ENCODE data around the gene APLF. TPM values are rescaled to one million over a fixed set of nuclear protein-coding genes. Genes with fewer than 3 reads are reported as not detected.
A peak's percentile ranks its signal among the peaks of the same experiment; 100 is the strongest.

Gene APLF
- total and polyA plus RNA-seq, 5 donors from 2014 or later, result 1.5 to 3.9 (median 2.2) TPM

DNA sequence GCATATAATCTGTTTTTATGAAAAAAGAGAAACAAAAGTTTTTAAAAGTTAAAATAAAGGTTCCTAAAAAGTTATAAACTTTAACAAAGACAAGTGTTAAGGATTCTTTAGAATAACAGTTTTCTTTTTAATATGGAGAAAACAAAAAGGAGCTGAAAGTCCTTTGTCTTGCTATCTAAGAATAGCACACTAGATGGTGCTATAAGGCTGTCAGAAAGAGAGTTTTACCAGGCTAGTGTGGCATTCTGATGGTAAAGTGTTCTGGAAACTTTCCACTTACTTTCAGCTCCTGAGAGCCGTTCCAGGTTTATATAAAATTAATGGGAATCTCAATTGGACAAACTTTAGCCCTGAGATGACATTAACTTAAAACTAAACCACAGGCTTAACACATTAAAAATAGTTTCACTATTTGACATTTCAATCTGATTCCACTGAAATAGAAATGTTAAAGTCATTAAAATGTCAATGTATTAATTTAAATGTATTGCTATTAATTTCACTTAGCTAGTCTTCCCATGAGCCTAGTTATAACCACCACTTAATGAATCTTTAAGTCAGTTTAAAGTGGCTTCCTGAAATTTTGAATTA is 4.0 kb upstream of the APLF start:
- peaks cover 5% of the 10 kb centered on the region for H3K36me3 Mint-ChIP-seq
- Histone ChIP-seq H3K27me3 (ENCODE audit: control insufficient read depth, insufficient read depth, low read length) (no peaks in the 10 kb centered on the region), H3K36me3 (ENCODE audit: control insufficient read depth, insufficient read depth, low read length) (no peaks in the 10 kb centered on the region), H3K27ac (ENCODE audit: insufficient read depth, low read length, poor library complexity, severe bottlenecking) (peak overlapping the region; percentile 97), H3K9me3 (ENCODE audit: control insufficient read depth in 2 of 2, low read length in 2 of 2) (no peaks in the 10 kb centered on the region), H3K4me3 (ENCODE audit: low read depth, low read length) (peak overlapping the region; percentile 15), H3K4me1 (ENCODE audit: control insufficient read depth, insufficient read depth, low read length, poor library complexity, severe bottlenecking) (peaks cover 45% of the 10 kb centered on the region)
- H3K27ac Mint-ChIP-seq, result no peak overlapping the region
- peak overlapping the region in 1 of 4 donors; percentile 74 for H3K4me3 Mint-ChIP-seq
- ATAC-seq (ENCODE audit: low read depth in 2 of 2) (no peak), DNase-seq (peak in 2 of 3 donors; percentile 68 to 75)
- no peaks in the 10 kb centered on the region for H3K9me3 Mint-ChIP-seq
- H3K27me3 Mint-ChIP-seq, result no peaks in the 10 kb centered on the region
- peaks cover 6 to 49% (median 36%) of the 10 kb centered on the region in 4 donors for H3K4me1 Mint-ChIP-seq

DNA sequence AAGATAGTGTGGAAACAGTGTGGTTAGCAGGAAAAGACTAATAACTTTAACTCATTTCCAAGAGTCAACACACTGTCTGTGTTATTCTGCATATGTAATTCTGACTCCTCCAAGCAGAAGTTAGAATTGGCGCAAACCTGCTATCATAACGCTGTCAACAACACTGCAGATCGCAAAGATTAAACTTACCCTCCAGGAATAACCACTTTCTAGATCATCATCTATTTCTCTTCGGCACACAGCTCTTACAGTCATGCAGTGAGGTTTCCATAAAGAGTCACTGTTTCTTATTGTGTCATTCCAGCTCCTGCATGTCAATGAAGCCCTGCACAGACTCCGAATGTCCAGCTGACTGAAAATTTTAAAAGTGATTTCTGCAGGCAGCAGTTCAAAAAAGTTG is 2.7 kb upstream of the APLF start:
- DNase-seq (no peak), ATAC-seq (ENCODE audit: low read depth in 2 of 2) (no peak)
- Mint-ChIP-seq H3K36me3 (peaks cover 5% of the 10 kb centered on the region), H3K27me3 (no peaks in the 10 kb centered on the region), H3K4me1 (peaks cover 6 to 61% (median 41%) of the 10 kb centered on the region in 4 donors), H3K27ac (peak overlapping the region; percentile 32 to 98 (median 59)), H3K9me3 (no peaks in the 10 kb centered on the region), H3K4me3 (peak overlapping the region in 3 of 4 donors; percentile 91 to 98 (median 97))
- peak overlapping the region; percentile 97 for H3K27ac ChIP-seq (ENCODE audit: insufficient read depth, low read length, poor library complexity, severe bottlenecking)
- no peaks in the 10 kb centered on the region for H3K27me3 ChIP-seq (ENCODE audit: control insufficient read depth, insufficient read depth, low read length)
- no peaks in the 10 kb centered on the region for H3K9me3 ChIP-seq (ENCODE audit: control insufficient read depth in 2 of 2, low read length in 2 of 2)
- H3K36me3 ChIP-seq (ENCODE audit: control insufficient read depth, insufficient read depth, low read length), result no peaks in the 10 kb centered on the region
- H3K4me1 ChIP-seq (ENCODE audit: control insufficient read depth, insufficient read depth, low read length, poor library complexity, severe bottlenecking), result peaks cover 48% of the 10 kb centered on the region
- peak overlapping the region; percentile 54 for H3K4me3 ChIP-seq (ENCODE audit: low read depth, low read length)

- H3K36me3 Mint-ChIP-seq, result peaks cover 5% of the 10 kb centered on the region
- Histone ChIP-seq H3K36me3 (ENCODE audit: control insufficient read depth, insufficient read depth, low read length) (no peaks in the 10 kb centered on the region), H3K9me3 (ENCODE audit: control insufficient read depth in 2 of 2, low read length in 2 of 2) (no peaks in the 10 kb centered on the region), H3K4me1 (ENCODE audit: control insufficient read depth, insufficient read depth, low read length, poor library complexity, severe bottlenecking) (peaks cover 48% of the 10 kb centered on the region), H3K27me3 (ENCODE audit: control insufficient read depth, insufficient read depth, low read length) (no peaks in the 10 kb centered on the region), H3K4me3 (ENCODE audit: low read depth, low read length) (peak overlapping the region; percentile 98), H3K27ac (ENCODE audit: insufficient read depth, low read length, poor library complexity, severe bottlenecking) (peak overlapping the region; percentile 97)
- H3K27ac Mint-ChIP-seq, result peak overlapping the region; percentile 32 to 98 (median 77)
- H3K9me3 Mint-ChIP-seq, result no peaks in the 10 kb centered on the region
- DNase-seq, result peak; percentile 36 to 83 (median 43)
- no peaks in the 10 kb centered on the region for H3K27me3 Mint-ChIP-seq
- ATAC-seq (ENCODE audit: low read depth in 2 of 2), result no peak
- H3K4me3 Mint-ChIP-seq, result peak overlapping the region; percentile 91 to 98 (median 98)
- peaks cover 6 to 59% (median 43%) of the 10 kb centered on the region in 4 donors for H3K4me1 Mint-ChIP-seq
These were observed 2.1 kb upstream of the APLF start for GRCh38 chr2:68465081-68465916.

DNA sequence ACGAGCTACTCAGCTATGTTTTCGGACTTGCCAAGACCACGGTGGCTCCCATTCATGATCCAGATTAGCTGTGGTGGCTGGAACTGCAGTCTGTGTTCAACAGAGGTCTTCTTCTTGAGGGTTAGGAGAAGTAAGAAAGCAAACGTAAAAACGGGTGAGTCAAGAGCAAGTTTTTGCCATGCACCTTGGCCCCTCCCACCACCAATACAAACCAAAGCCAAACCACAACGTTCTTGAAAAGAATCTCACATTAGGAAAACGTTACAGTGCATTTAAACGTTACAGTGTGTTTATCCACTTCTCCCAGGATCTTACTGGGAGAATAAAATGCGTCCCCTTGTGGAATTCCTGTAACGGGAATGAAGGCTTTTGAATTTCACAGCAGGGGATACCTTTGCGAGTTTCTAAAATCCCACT is 1.0 kb upstream of the APLF start:
- Mint-ChIP-seq H3K4me3 (peak overlapping the region; percentile 91 to 98 (median 98)), H3K36me3 (no peaks in the 10 kb centered on the region), H3K27me3 (no peaks in the 10 kb centered on the region), H3K4me1 (peaks cover 6 to 57% (median 42%) of the 10 kb centered on the region in 4 donors), H3K9me3 (no peaks in the 10 kb centered on the region), H3K27ac (peak overlapping the region; percentile 95 to 98 (median 97))
- H3K36me3 ChIP-seq (ENCODE audit: control insufficient read depth, insufficient read depth, low read length), result no peaks in the 10 kb centered on the region
- peaks cover 48% of the 10 kb centered on the region for H3K4me1 ChIP-seq (ENCODE audit: control insufficient read depth, insufficient read depth, low read length, poor library complexity, severe bottlenecking)
- H3K27me3 ChIP-seq (ENCODE audit: control insufficient read depth, insufficient read depth, low read length), result no peaks in the 10 kb centered on the region
- ATAC-seq (ENCODE audit: low read depth in 2 of 2) (peak in 1 of 2 donors; percentile 9), DNase-seq (peak; percentile 59 to 80 (median 67))
- no peaks in the 10 kb centered on the region for H3K9me3 ChIP-seq (ENCODE audit: control insufficient read depth in 2 of 2, low read length in 2 of 2)
- H3K27ac ChIP-seq (ENCODE audit: insufficient read depth, low read length, poor library complexity, severe bottlenecking), result peak overlapping the region; percentile 97
- peak overlapping the region; percentile 98 for H3K4me3 ChIP-seq (ENCODE audit: low read depth, low read length)

DNA sequence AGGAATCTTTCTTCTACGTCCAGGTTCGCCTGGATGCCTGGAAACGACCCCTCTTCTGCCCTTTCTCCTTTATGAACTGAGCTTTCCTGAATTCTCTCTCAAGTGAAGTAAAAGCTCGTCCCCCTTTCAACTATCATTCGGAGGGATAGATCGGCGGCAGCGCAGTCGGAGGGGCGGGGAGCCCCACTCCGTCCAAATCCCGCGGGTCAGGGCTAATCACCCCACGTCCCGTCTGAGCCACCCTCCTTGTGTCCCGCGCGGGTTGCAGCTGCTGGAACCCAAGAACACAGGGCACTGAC is 658 bp upstream of the APLF start:
- Mint-ChIP-seq H3K9me3 (no peaks in the 10 kb centered on the region), H3K27ac (peak overlapping the region; percentile 95 to 98 (median 97)), H3K27me3 (no peaks in the 10 kb centered on the region), H3K4me3 (peak overlapping the region; percentile 91 to 98 (median 98)), H3K36me3 (no peaks in the 10 kb centered on the region), H3K4me1 (peaks cover 6 to 57% (median 42%) of the 10 kb centered on the region in 4 donors)
- DNase-seq (no peak), ATAC-seq (ENCODE audit: low read depth in 2 of 2) (no peak)
- Histone ChIP-seq H3K27ac (ENCODE audit: insufficient read depth, low read length, poor library complexity, severe bottlenecking) (peak overlapping the region; percentile 97), H3K9me3 (ENCODE audit: control insufficient read depth in 2 of 2, low read length in 2 of 2) (no peaks in the 10 kb centered on the region), H3K4me1 (ENCODE audit: control insufficient read depth, insufficient read depth, low read length, poor library complexity, severe bottlenecking) (peaks cover 48% of the 10 kb centered on the region), H3K36me3 (ENCODE audit: control insufficient read depth, insufficient read depth, low read length) (no peaks in the 10 kb centered on the region), H3K4me3 (ENCODE audit: low read depth, low read length) (peak overlapping the region; percentile 98), H3K27me3 (ENCODE audit: control insufficient read depth, insufficient read depth, low read length) (no peaks in the 10 kb centered on the region)

- Histone ChIP-seq H3K27ac (ENCODE audit: insufficient read depth, low read length, poor library complexity, severe bottlenecking) (no peak overlapping the region), H3K4me1 (ENCODE audit: control insufficient read depth, insufficient read depth, low read length, poor library complexity, severe bottlenecking) (peaks cover 41% of the 10 kb centered on the region), H3K9me3 (ENCODE audit: control insufficient read depth in 2 of 2, low read length in 2 of 2) (no peaks in the 10 kb centered on the region), H3K36me3 (ENCODE audit: control insufficient read depth, insufficient read depth, low read length) (no peaks in the 10 kb centered on the region), H3K4me3 (ENCODE audit: low read depth, low read length) (no peak overlapping the region), H3K27me3 (ENCODE audit: control insufficient read depth, insufficient read depth, low read length) (no peaks in the 10 kb centered on the region)
- Mint-ChIP-seq H3K36me3 (no peaks in the 10 kb centered on the region), H3K4me1 (peaks cover 0 to 50% (median 37%) of the 10 kb centered on the region in 4 donors), H3K4me3 (peak overlapping the region in 2 of 4 donors; percentile 91 to 97), H3K9me3 (no peaks in the 10 kb centered on the region), H3K27ac (peak overlapping the region in 2 of 3 donors; percentile 18 to 98), H3K27me3 (no peaks in the 10 kb centered on the region)
- DNase-seq (no peak), ATAC-seq (ENCODE audit: low read depth in 2 of 2) (no peak)
These were observed 1.4 kb downstream of the APLF start for GRCh38 chr2:68468801-68469200.

DNA sequence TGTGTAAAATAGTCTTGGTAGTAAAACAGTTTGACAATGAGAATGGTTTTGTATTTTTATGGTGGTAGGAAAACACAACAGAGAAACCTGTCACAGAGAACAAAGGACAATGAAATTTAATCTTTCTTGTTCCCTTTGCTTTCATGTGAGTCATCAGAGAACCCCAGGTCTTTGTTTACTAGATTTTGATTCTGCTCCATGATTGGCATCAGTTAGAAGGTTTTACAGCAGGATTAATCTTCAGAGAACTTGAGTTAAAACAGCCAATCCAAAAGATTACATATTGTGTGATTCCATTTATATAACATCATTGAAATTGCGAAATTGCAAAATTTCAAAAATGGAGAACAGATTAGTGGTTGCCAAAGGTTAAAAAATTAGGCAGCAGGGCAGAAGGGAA is 2.5 kb downstream of the APLF start:
- Mint-ChIP-seq H3K27ac (no peak overlapping the region), H3K4me3 (no peak overlapping the region), H3K4me1 (peaks cover 0 to 40% (median 29%) of the 10 kb centered on the region in 4 donors), H3K36me3 (no peaks in the 10 kb centered on the region), H3K27me3 (no peaks in the 10 kb centered on the region), H3K9me3 (no peaks in the 10 kb centered on the region)
- no peak for DNase-seq
- no peak overlapping the region for H3K4me3 ChIP-seq (ENCODE audit: low read depth, low read length)
- no peaks in the 10 kb centered on the region for H3K36me3 ChIP-seq (ENCODE audit: control insufficient read depth, insufficient read depth, low read length)
- no peak overlapping the region for H3K27ac ChIP-seq (ENCODE audit: insufficient read depth, low read length, poor library complexity, severe bottlenecking)
- no peaks in the 10 kb centered on the region for H3K27me3 ChIP-seq (ENCODE audit: control insufficient read depth, insufficient read depth, low read length)
- no peak for ATAC-seq (ENCODE audit: low read depth in 2 of 2)
- H3K4me1 ChIP-seq (ENCODE audit: control insufficient read depth, insufficient read depth, low read length, poor library complexity, severe bottlenecking), result peaks cover 33% of the 10 kb centered on the region
- H3K9me3 ChIP-seq (ENCODE audit: control insufficient read depth in 2 of 2, low read length in 2 of 2), result no peaks in the 10 kb centered on the region
